Ovary (tissue), 3 donors: ENCODE data around the gene LRMDA.

Experiments used
- EP300 ChIP-seq: sonication (generic); formaldehyde crosslinking; IDR thresholded peaks from one replicate; pipeline ENCODE4 v1.6.1; 2017; ENCODE audit warnings: antibody characterized with exemption
- POLR2A ChIP-seq: fragments of 450-650 bp; IDR thresholded peaks from one replicate; pipeline ENCODE4 v1.6.1; 2017; ENCODE audit warnings: antibody characterized with exemption, mild to moderate bottlenecking, moderate library complexity
- TF ChIP-seq, protein P1 (sequence below), 3 donors: fragments of 450-650 bp in 2 of 3; fragments of 200-600 bp in 1 of 3; IDR thresholded peaks; one replicate each; pipeline versions ENCODE4 v1.5.1 to v1.8.0; 2016 to 2022; ENCODE audit warnings: antibody characterized with exemption in 3 of 3, mild to moderate bottlenecking in 1 of 3
- donor health status: DM: no; HTN: no; CAD: no.

DNA sequence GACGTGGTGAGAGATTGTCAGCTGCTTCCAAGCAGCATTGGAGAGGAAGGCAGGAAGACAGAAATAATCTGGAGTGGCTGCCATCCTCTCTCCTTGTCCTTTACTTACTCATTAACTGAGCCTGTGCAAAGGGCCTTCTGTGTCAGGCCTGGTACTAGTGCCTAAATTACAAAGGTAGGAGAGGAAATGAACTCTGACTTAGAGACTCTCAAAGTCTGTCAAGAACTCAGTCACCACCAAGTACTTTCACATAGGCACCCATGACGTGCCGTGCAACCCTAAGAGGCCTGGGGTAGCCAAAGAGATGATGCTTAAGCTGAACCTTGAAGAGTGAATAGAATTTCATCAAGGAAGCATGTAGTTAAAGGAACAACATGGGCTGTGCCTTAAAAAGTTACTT, 866.9 kb downstream of the LRMDA start:
- TF ChIP-seq, protein P1, sequence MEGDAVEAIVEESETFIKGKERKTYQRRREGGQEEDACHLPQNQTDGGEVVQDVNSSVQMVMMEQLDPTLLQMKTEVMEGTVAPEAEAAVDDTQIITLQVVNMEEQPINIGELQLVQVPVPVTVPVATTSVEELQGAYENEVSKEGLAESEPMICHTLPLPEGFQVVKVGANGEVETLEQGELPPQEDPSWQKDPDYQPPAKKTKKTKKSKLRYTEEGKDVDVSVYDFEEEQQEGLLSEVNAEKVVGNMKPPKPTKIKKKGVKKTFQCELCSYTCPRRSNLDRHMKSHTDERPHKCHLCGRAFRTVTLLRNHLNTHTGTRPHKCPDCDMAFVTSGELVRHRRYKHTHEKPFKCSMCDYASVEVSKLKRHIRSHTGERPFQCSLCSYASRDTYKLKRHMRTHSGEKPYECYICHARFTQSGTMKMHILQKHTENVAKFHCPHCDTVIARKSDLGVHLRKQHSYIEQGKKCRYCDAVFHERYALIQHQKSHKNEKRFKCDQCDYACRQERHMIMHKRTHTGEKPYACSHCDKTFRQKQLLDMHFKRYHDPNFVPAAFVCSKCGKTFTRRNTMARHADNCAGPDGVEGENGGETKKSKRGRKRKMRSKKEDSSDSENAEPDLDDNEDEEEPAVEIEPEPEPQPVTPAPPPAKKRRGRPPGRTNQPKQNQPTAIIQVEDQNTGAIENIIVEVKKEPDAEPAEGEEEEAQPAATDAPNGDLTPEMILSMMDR (IDR thresholded peaks at IDR 0.05), result no peak
- no peak for TF ChIP-seq POLR2A
- TF ChIP-seq EP300, result no peak
